Activated T-helper 17 cell treated with anti-CD3 and anti-CD28 coated beads, Interleukin-2, amount 50 U/mL, for 72 hours (primary cell): Measurements from ENCODE around the gene PLCXD3. TPM values are rescaled to one million over a fixed set of nuclear protein-coding genes. Genes with fewer than 3 reads are reported as not detected.

Experiments
- ATAC-seq: fragments of 150-1000 bp; cut with Tn5 transposase; replicated peaks from 2 replicates; pipeline ENCODE4 v1.10.0; 2021; ENCODE audit warnings: mild to moderate bottlenecking, moderate library complexity
- H3K27ac Mint-ChIP-seq: one replicate; pipeline ENCODE4 v1.8.0; 2022; ENCODE audit warnings: mixed read lengths
- H3K27me3 Mint-ChIP-seq: one replicate; pipeline ENCODE4 v1.8.0; 2022; ENCODE audit warnings: mixed read lengths
- H3K36me3 Mint-ChIP-seq: one replicate; pipeline ENCODE4 v1.8.0; 2022; ENCODE audit warnings: low read depth, mild to moderate bottlenecking, mixed read lengths
- H3K4me1 Mint-ChIP-seq: one replicate; pipeline ENCODE4 v1.8.0; 2022; ENCODE audit warnings: mixed read lengths
- H3K4me3 Mint-ChIP-seq: one replicate; pipeline ENCODE4 v1.8.0; 2022; ENCODE audit warnings: mild to moderate bottlenecking, mixed read lengths
- H3K9me3 Mint-ChIP-seq: one replicate; pipeline ENCODE4 v1.8.0; 2022; ENCODE audit warnings: mixed read lengths
- total RNA-seq, 2 donors: library from RNA; stranded (reverse); gene quantifications; one replicate each; pipeline ENCODE4 v1.2.3, GENCODE V29; 2022

The PLCXD3 gene
- total RNA-seq, 2 donors from 2014 or later, result not detected

- Mint-ChIP-seq H3K27ac (no peak overlapping the region), H3K4me1 (no peaks in the 10 kb centered on the region), H3K27me3 (no peaks in the 10 kb centered on the region), H3K36me3 (no peaks in the 10 kb centered on the region), H3K4me3 (no peak overlapping the region), H3K9me3 (no peaks in the 10 kb centered on the region)
- ATAC-seq, result no peak
Measured at GRCh38 chr5:41369799-41370198, 140.6 kb downstream of the PLCXD3 start.

DNA sequence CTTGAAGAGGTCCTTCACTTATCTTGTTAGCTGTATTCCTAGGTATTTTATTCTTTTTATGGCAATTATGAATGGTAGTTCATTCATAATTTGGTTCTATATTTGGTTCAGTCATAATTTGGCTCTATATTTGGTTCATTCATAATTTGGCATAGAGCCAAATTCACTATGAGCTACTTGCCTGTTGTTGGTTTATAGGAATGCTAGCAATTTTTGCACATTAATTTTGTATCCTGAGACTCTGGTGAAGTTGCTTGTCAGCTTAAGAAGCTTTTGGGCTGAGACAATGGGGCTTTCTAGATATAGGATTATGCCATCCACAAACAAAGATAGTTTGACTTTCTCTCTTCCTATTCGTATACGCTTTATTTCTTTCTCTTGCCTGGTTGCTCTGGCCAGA, 142.2 kb downstream of the PLCXD3 start:
- Mint-ChIP-seq H3K9me3 (no peaks in the 10 kb centered on the region), H3K36me3 (no peaks in the 10 kb centered on the region), H3K4me3 (no peak overlapping the region), H3K4me1 (no peaks in the 10 kb centered on the region), H3K27me3 (no peaks in the 10 kb centered on the region), H3K27ac (no peak overlapping the region)
- no peak for ATAC-seq

DNA sequence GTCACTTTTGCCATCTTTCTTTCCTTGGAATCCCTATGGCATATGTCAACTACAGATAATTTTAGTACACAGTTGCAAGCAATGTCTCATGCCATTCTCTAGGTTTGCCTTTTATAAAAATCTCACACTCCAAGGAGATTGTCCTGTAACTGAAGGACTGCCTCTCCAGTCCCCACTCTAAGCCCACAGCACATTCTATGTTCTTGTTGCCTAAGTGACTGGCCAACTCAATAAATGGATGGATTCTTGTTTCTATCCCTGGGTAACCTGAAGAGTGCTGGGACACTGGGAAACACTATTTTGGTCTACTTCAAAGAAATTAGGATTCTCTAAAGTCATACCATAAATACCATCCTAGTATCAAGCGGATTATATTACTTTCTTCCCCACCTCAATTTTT, 145.0 kb downstream of the PLCXD3 start:
- Mint-ChIP-seq H3K27me3 (no peaks in the 10 kb centered on the region), H3K4me1 (no peaks in the 10 kb centered on the region), H3K36me3 (no peaks in the 10 kb centered on the region), H3K4me3 (no peak overlapping the region), H3K9me3 (no peaks in the 10 kb centered on the region), H3K27ac (no peak overlapping the region)
- no peak for ATAC-seq

DNA sequence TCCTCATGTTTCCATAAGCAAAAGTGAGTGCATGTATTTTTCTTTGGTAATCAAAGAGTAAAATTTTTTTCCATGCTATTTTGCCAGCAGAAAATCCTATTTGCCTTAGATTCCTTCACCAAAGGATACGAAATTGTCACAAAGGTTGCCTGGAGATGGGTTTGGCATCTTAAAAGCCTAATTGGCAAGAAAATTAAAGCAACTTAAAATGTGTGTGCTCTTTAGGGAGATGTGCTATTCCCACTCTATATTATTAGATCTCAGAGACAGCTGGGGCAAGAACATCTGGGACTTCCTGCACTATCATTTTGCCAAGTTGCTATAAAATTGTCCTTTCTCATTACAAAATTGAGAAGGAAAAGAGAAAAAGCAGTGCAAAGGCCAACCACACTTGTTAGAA, 146.1 kb downstream of the PLCXD3 start:
- ATAC-seq, result no peak
- Mint-ChIP-seq H3K36me3 (no peaks in the 10 kb centered on the region), H3K27ac (no peak overlapping the region), H3K27me3 (no peaks in the 10 kb centered on the region), H3K4me3 (no peak overlapping the region), H3K9me3 (no peaks in the 10 kb centered on the region), H3K4me1 (no peaks in the 10 kb centered on the region)

DNA sequence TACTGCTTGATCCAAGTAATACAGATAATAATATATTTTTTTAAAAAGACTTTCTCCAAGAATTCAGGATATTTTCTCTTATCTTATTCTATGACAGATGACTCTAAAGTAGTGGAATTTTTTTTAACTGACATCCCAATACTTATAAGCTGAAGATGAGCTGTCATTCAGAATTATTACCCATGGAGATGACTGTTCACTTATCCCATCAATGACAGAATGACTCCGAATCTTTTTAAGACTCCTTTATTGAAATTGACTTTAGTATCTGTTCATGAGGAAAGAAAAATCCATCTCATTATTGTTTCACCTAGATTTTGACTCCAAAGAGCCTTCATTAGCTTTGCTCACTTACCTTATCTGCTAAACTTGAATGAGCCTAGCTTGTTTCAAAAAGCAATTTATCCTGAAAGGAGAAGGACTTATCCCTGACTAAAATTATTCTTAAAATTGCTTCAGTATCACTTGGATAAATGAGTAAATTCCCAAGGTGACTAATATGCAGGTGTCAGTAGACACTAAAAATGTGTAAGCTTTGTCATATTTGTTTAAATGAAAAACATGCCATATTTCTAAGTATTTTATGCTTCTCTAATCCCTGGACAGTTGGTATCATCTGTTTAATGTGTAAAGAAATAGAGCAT, 146.9 kb downstream of the PLCXD3 start:
- Mint-ChIP-seq H3K27ac (no peak overlapping the region), H3K4me3 (no peak overlapping the region)
- ATAC-seq, result no peak

DNA sequence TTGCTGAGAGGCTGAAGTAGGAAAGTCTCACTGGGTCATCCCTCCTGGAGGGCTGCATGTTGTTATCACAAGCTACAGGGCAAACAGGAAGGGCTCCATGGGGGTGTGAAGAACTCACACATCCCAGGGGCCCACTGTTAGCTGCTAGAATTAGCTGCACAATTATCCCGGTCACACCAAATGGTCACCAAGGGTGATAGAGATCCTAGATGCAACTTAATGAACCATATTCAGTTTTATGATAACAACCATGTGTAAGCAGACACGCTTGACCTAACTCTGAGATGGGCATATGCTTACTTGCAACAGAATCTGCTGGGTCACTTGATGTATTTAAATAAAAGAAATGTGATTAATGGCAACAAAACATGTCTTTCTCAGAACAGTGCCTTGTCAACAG, 153.6 kb downstream of the PLCXD3 start:
- H3K27me3 Mint-ChIP-seq, result no peaks in the 10 kb centered on the region
- no peak overlapping the region for H3K4me3 Mint-ChIP-seq
- H3K36me3 Mint-ChIP-seq, result no peaks in the 10 kb centered on the region
- H3K4me1 Mint-ChIP-seq, result no peaks in the 10 kb centered on the region
- no peak overlapping the region for H3K27ac Mint-ChIP-seq
- no peaks in the 10 kb centered on the region for H3K9me3 Mint-ChIP-seq
- no peak for ATAC-seq

More for the DNA sequence above, 146.9 kb downstream of the PLCXD3 start:
- Mint-ChIP-seq H3K36me3 (no peaks in the 10 kb centered on the region), H3K9me3 (no peaks in the 10 kb centered on the region), H3K4me1 (no peaks in the 10 kb centered on the region), H3K27me3 (no peaks in the 10 kb centered on the region)

DNA sequence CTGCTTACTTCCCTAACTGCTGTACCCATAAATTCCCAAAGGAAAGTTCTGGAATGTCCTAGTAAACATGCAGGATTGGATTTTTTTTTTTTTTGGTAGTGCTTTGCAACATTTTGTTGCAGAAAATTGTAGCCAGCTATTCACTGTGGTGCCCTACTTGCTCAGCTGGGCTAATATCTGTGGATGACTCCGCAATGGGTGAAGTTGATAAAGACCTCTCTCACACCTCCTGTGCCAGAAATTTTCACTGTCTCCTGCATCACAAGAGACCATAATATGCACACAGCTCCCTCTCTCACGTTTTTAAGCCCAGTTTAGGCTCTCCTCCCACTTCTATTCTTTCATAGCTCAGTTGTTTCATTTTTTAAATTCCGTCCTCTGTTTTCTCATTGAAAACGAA, 160.6 kb downstream of the PLCXD3 start:
- Mint-ChIP-seq H3K4me1 (no peaks in the 10 kb centered on the region), H3K4me3 (no peak overlapping the region), H3K36me3 (no peaks in the 10 kb centered on the region), H3K27me3 (no peaks in the 10 kb centered on the region), H3K9me3 (no peaks in the 10 kb centered on the region), H3K27ac (no peak overlapping the region)
- no peak for ATAC-seq

- Mint-ChIP-seq H3K4me3 (no peak overlapping the region), H3K27me3 (no peaks in the 10 kb centered on the region)
Measured at GRCh38 chr5:41347569-41347968, 162.8 kb downstream of the PLCXD3 start.

GRCh38 chr5:41346609-41347008, 163.8 kb downstream of the PLCXD3 start:
- Mint-ChIP-seq H3K9me3 (peaks cover 2% of the 10 kb centered on the region), H3K27me3 (no peaks in the 10 kb centered on the region), H3K36me3 (no peaks in the 10 kb centered on the region), H3K4me3 (no peak overlapping the region), H3K4me1 (no peaks in the 10 kb centered on the region), H3K27ac (no peak overlapping the region)
- no peak for ATAC-seq

More at GRCh38 chr5:41347569-41347968, 162.8 kb downstream of the PLCXD3 start:
- Mint-ChIP-seq H3K36me3 (no peaks in the 10 kb centered on the region), H3K4me1 (no peaks in the 10 kb centered on the region), H3K27ac (no peak overlapping the region), H3K9me3 (no peaks in the 10 kb centered on the region)
- no peak for ATAC-seq

DNA sequence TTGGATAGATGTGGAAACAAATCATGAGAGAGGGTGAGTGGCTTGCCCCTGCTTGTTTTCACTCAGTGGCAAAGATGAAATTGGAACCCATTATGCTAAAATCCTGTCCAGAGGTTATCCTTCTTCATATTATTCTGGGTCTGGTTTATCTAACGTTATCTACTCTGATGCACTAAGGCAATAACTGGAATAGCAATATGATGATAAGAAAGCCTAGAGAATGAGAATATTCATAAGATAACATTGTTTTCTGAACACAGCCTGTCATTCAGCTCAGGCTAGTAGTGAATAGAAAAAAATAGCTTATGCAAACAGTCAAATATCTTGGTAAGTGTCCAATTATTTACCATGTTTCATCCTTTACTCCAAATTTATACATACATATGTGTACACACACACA, 165.1 kb downstream of the PLCXD3 start:
- H3K27ac Mint-ChIP-seq, result no peak overlapping the region
- H3K36me3 Mint-ChIP-seq, result no peaks in the 10 kb centered on the region
- no peak overlapping the region for H3K4me3 Mint-ChIP-seq
- H3K9me3 Mint-ChIP-seq, result peaks cover 3% of the 10 kb centered on the region
- ATAC-seq, result no peak
- H3K27me3 Mint-ChIP-seq, result no peaks in the 10 kb centered on the region
- no peaks in the 10 kb centered on the region for H3K4me1 Mint-ChIP-seq

GRCh38 chr5:41339339-41339738, 171.1 kb downstream of the PLCXD3 start:
- H3K4me3 Mint-ChIP-seq, result no peak overlapping the region

GRCh38 chr5:41338136-41338675, 172.2 kb downstream of the PLCXD3 start:
- no peak overlapping the region for H3K4me3 Mint-ChIP-seq
- H3K36me3 Mint-ChIP-seq, result no peaks in the 10 kb centered on the region
- peaks cover 3% of the 10 kb centered on the region for H3K9me3 Mint-ChIP-seq
- H3K27me3 Mint-ChIP-seq, result no peaks in the 10 kb centered on the region
- no peak overlapping the region for H3K27ac Mint-ChIP-seq
- no peaks in the 10 kb centered on the region for H3K4me1 Mint-ChIP-seq
- no peak for ATAC-seq

More at GRCh38 chr5:41339339-41339738, 171.1 kb downstream of the PLCXD3 start:
- no peak for ATAC-seq
- Mint-ChIP-seq H3K9me3 (peaks cover 3% of the 10 kb centered on the region), H3K27ac (no peak overlapping the region), H3K4me1 (no peaks in the 10 kb centered on the region), H3K27me3 (no peaks in the 10 kb centered on the region), H3K36me3 (no peaks in the 10 kb centered on the region)

GRCh38 chr5:41337724-41338123, 172.7 kb downstream of the PLCXD3 start:
- H3K4me1 Mint-ChIP-seq, result no peaks in the 10 kb centered on the region
- H3K36me3 Mint-ChIP-seq, result no peaks in the 10 kb centered on the region
- H3K27ac Mint-ChIP-seq, result no peak overlapping the region
- no peaks in the 10 kb centered on the region for H3K27me3 Mint-ChIP-seq
- no peak overlapping the region for H3K4me3 Mint-ChIP-seq
- H3K9me3 Mint-ChIP-seq, result peaks cover 3% of the 10 kb centered on the region
- no peak for ATAC-seq

GRCh38 chr5:41337216-41337615, 173.2 kb downstream of the PLCXD3 start:
- Mint-ChIP-seq H3K4me1 (no peaks in the 10 kb centered on the region), H3K27ac (no peak overlapping the region)

GRCh38 chr5:41336471-41336870, 173.9 kb downstream of the PLCXD3 start:
- Mint-ChIP-seq H3K27ac (no peak overlapping the region), H3K9me3 (no peaks in the 10 kb centered on the region), H3K4me3 (no peak overlapping the region), H3K4me1 (no peaks in the 10 kb centered on the region), H3K36me3 (no peaks in the 10 kb centered on the region), H3K27me3 (no peaks in the 10 kb centered on the region)
- ATAC-seq, result no peak

More at GRCh38 chr5:41337216-41337615, 173.2 kb downstream of the PLCXD3 start:
- H3K36me3 Mint-ChIP-seq, result no peaks in the 10 kb centered on the region
- H3K4me3 Mint-ChIP-seq, result no peak overlapping the region
- ATAC-seq, result no peak
- no peaks in the 10 kb centered on the region for H3K27me3 Mint-ChIP-seq
- H3K9me3 Mint-ChIP-seq, result peaks cover 3% of the 10 kb centered on the region
